ENCODE results near the gene SMCO1.

The SMCO1 gene

GRCh38 chr3:196503196-196504076, 11.7 kb downstream of the SMCO1 start, which contains the start of gene RNF168:
RNF168 (minus strand) TSS chr3:196503768; CDS start chr3:196503173, 595 bp downstream.
- no peak for TF ChIP-seq CTCF (conservative IDR thresholded peaks at IDR 0.05; ENCODE audit: low read depth)
- POLR2A ChIA-PET (ENCODE audit: low non-redundant PET): no interaction called here
- DNase-seq (ENCODE audit: low spot score): peak; percentile 94
- H3K27ac ChIP-seq: peak within 1 kb of the TSS; percentile 99
- CTCF ChIA-PET: interaction anchor here (0.5 to 1.1 kb wide), 3 partner anchors 31 to 438 kb away, joined by 3 to 5 read pairs (median 3); no protein-coding TSS in a partner anchor

DNA sequence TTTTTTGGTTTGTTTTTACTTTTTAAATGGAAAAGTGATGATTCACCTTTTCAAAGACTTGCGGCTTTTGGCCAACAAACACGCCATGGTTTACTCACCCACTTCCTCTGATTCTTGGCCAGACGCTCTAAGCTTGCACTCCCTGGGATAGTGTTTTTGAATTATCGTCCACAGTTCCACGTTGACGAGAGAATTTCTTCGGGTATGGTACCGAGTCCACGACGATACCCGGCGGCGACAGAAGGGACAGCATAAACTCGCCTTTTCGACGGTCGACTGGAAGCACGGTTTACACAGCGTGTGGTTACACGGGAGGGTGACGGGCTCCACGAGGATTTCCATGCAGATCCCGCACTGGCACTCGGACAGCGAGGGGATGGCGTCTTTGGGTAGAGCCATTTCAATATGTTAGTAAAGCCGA, 12.4 kb downstream of the SMCO1 start:
- CTCF ChIA-PET: no interaction called here
- TF ChIP-seq CTCF (conservative IDR thresholded peaks at IDR 0.05; ENCODE audit: low read depth): no peak
- peak; percentile 76 for DNase-seq (ENCODE audit: low spot score)
- POLR2A ChIA-PET (ENCODE audit: low non-redundant PET): no interaction called here
- peak overlapping the region; percentile 99 for H3K27ac ChIP-seq

DNA sequence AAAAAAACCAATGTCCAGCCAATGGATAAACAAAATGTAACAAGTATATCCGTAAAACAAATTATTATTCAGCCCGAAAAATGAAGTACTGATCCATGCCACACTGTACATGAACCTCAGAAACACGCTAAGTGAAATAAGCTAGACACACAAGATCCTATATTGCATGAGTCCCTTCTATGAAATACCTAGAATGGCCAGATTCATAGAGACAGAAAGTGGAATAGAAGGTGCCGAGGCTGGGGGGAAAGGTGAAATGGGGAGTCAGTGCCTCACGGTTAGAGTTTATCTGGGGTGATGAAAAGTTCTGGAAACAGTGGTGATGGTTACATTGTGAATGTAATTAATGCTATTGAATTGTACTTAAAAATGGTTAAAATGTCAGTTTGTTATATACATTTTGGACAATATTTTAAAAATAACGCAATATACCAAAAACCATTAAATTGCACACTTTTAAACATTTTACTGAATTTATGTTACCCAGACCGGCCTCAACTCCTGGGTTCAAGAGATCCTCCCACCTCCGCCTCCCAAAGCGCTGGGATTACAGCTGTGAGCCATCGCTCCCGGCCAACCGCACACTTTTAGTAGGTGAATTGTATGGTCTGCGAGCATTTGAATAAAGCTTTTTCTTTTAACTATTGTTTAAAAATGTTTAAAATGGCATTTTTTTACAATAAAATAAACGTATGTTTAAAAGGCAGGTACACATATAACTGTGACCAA, 13.7 kb downstream of the SMCO1 start:
- no peak for TF ChIP-seq CTCF (conservative IDR thresholded peaks at IDR 0.05; ENCODE audit: low read depth)
- peak overlapping the region; percentile 99 for H3K27ac ChIP-seq
- no peak for DNase-seq (ENCODE audit: low spot score)
- ChIA-PET CTCF (interaction anchor here (0.6 to 1.3 kb wide), 2 partner anchors 22 to 103 kb away, joined by 3 to 4 read pairs; no protein-coding TSS in a partner anchor), POLR2A (ENCODE audit: low non-redundant PET) (no interaction called here)

DNA sequence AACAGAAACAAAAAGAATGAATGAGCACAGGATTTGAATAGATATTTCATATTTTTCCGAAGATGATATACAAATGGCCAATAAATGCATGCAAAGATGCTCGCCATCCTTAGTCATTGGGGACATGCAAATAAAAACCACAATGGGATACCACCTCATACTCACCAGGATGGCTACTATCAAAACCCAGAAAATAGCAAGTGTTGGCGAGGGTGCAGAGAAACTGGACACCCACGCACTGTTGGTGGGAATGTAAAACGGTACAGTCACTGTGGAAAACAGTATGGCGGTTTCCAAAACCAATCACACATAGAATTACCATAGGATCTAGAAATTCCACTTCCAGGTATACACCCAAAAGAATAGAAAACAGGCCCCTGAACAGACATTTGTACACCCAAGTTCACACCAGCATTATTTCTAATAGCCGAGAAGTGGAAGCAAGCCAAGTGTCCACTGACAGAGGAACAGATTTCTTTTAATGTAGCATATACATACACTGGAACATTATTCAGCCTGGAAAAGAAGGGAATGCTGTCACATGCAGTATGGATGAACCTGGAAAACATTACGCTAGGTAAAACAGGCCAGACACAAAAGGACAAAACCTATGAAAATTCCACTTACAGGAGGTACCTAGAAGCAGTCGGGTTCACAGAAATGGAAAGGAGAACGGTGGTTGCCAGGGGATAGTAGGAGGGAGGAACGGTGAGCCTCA, 15.2 kb downstream of the SMCO1 start:
- H3K27ac ChIP-seq: peak overlapping the region; percentile 82
- POLR2A ChIA-PET (ENCODE audit: low non-redundant PET): no interaction called here
- DNase-seq (ENCODE audit: low spot score): no peak
- no peak for TF ChIP-seq CTCF (conservative IDR thresholded peaks at IDR 0.05; ENCODE audit: low read depth)
- CTCF ChIA-PET: no interaction called here

DNA sequence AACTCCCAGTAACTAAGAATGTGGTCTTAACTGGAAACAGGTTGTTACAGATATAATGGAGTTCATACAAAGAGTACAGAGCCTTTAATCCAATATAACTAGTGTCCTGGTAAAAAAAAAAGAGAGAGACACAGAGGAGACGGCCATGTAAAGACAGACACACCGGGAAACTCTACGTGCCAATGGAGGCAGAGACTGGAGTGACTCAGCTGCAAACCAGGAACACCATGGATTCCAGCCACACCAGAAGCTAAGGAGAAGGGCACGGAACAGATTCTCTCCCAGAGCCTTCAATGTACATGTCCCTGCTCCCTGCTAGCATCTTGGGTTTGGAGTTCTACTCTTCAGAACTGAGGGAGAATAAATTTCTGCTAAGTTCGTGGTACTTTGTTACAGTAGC, 16.1 kb downstream of the SMCO1 start:
- CTCF ChIA-PET: no interaction called here
- no peak for TF ChIP-seq CTCF (conservative IDR thresholded peaks at IDR 0.05; ENCODE audit: low read depth)
- H3K27ac ChIP-seq: no peak overlapping the region; the same call in 1 of the 2 replicates
- no peak for DNase-seq (ENCODE audit: low spot score)
- POLR2A ChIA-PET (ENCODE audit: low non-redundant PET): no interaction called here

DNA sequence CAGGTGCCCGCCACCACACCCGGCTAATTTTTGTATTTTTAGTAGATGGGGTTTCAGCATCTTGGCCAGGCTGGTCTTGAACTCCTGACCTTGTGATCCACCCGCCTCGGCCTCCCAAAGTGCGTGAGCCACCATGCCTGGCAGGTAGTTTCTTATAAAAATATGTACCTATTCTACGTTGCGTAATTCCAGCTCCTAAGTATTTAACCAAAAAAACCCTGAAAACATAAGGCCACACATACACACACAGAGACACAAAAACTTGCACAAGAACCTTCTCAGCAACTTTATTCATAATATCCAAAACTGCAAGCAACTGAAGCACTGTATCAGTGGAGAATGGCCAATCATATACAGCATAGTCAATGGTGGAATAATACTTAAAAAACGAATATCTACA, 16.8 kb downstream of the SMCO1 start:
- POLR2A ChIA-PET (ENCODE audit: low non-redundant PET): no interaction called here
- H3K27ac ChIP-seq: 0 out of 2 replicates have a peak overlapping the region, but pooled peaks have one; percentile 9
- CTCF ChIA-PET: interaction anchor here (0.5 kb wide), 1 partner anchor 24 kb away, joined by 6 read pairs; no protein-coding TSS in a partner anchor
- no peak for TF ChIP-seq CTCF (conservative IDR thresholded peaks at IDR 0.05; ENCODE audit: low read depth)
- DNase-seq (ENCODE audit: low spot score): no peak
